ENCODE results near the gene VPS52. TPM values are rescaled to one million over a fixed set of nuclear protein-coding genes. Genes with fewer than 3 reads are reported as not detected.
A peak's percentile ranks its signal among the peaks of the same experiment; 100 is the strongest.
"Not testable (repeated sequence)": the region's sequence is repeated elsewhere in the genome, so short reads cannot be mapped to it uniquely, and the experiment has no call there.

The VPS52 gene
- total RNA-seq, 1 donor from 2014 or later: 33.9 TPM

DNA sequence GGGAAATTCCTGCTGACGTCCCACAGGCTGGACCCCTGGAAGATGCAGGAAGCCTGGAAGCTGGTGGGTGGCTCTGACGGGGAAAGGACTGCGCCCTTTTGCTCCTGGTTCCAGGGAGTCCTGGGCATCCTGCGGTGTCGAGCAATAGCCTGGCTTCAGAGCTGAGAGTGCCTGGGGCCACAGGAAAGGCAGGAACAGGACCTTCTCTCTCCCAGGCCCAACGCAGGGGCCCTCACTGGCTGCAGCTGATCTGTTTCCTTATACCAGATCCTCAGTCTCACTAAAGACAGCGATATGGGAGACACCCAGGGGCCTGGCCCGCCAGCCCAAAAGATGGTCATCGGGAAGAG lies 6.7 kb upstream of the VPS52 start:
- TF ChIP-seq, protein P1, sequence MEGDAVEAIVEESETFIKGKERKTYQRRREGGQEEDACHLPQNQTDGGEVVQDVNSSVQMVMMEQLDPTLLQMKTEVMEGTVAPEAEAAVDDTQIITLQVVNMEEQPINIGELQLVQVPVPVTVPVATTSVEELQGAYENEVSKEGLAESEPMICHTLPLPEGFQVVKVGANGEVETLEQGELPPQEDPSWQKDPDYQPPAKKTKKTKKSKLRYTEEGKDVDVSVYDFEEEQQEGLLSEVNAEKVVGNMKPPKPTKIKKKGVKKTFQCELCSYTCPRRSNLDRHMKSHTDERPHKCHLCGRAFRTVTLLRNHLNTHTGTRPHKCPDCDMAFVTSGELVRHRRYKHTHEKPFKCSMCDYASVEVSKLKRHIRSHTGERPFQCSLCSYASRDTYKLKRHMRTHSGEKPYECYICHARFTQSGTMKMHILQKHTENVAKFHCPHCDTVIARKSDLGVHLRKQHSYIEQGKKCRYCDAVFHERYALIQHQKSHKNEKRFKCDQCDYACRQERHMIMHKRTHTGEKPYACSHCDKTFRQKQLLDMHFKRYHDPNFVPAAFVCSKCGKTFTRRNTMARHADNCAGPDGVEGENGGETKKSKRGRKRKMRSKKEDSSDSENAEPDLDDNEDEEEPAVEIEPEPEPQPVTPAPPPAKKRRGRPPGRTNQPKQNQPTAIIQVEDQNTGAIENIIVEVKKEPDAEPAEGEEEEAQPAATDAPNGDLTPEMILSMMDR (conservative IDR thresholded peaks at IDR 0.05; ENCODE audit: low read depth, low read length): no peak
- H3K4me3 ChIP-seq (ENCODE audit: low read depth, low read length): no peak overlapping the region
- DNase-seq (ENCODE audit: low read depth): no peak

DNA sequence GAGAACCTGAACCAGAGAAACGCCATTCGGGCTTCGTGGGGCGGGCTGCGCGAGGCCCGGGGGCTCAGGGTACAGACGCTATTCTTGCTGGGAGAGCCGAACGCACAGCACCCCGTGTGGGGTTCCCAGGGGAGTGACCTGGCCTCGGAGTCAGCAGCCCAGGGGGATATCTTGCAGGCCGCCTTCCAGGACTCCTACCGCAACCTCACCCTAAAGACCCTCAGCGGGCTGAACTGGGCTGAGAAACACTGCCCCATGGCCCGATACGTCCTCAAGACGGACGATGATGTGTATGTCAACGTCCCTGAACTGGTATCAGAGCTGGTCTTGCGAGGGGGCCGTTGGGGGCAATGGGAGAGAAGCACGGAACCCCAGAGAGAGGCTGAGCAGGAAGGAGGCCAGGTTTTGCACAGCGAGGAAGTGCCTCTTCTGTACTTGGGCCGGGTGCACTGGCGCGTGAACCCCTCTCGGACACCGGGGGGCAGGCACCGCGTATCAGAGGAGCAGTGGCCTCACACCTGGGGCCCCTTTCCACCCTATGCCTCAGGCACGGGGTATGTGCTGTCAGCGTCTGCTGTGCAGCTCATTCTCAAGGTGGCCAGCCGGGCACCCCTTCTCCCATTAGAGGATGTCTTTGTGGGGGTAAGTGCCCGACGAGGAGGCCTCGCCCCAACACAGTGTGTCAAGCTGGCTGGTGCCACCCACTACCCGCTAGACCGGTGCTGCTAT lies 6.2 kb upstream of the VPS52 start:
- DNase-seq (ENCODE audit: low read depth): no peak
- H3K4me3 ChIP-seq (ENCODE audit: low read depth, low read length): peak overlapping the region; percentile 42

DNA sequence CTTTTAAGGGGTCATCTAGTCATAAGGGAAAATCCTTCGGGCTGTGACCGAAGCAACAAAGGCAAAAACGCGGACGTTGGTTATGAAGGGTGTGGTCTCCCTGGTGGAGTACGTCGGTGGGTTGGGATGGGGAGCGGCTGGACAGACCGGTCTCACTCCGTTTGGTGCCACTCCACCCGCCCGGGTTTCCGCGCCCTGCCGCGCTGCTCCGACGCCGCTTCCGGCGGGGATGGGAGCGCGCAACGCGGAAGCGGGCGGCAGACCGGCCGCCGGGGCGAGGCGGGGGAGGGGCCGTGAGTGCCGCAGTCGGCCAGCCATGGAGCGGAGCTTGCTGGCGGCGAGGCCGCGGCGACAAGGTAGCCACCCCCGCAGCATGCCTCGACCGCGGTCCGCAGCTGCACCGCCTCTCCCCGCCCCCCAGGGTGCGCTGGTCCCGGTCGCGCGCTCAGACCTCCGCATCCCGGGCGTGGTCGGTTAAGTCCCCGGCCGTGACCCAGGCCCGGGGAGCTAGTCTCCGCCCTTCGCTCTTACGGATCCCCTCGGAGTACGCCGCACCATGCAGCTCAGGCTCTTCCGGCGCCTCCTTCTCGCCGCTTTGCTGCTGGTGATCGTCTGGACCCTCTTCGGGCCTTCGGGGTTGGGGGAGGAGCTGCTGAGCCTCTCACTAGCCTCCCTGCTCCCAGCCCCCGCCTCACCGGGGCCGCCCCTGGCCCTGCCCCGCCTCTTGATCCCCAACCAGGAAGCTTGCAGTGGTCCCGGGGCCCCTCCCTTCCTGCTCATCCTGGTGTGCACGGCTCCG lies 5.4 kb upstream of the VPS52 start, which contains the start of gene B3GALT4:
Gene B3GALT4, plus strand, starts transcription at position 260 of the 799 bp plus-strand sequence. Its CDS starts 297 bp downstream, at position 557.
- DNase-seq (ENCODE audit: low read depth): no peak

More for the DNA sequence above, 6.2 kb upstream of the VPS52 start:
- TF ChIP-seq, protein P1 (conservative IDR thresholded peaks at IDR 0.05; ENCODE audit: low read depth, low read length): no peak

DNA sequence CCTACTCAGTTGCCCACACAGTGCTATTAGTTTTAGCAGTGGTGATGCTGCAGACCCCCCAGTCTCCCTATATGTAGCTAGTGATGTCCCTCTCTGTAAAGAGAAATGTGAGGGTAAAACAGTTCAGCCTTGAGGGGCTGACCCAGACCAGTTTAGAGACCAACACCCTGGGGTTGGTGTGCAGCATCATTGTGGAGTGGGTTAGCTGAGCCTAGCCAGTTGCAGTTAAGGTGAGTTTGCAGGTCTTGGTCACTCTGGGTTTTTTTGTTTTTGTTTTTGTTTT lies 4.8 kb upstream of the VPS52 start:
- TF ChIP-seq, protein P1 (conservative IDR thresholded peaks at IDR 0.05; ENCODE audit: low read depth, low read length): no peak
- no peak for DNase-seq (ENCODE audit: low read depth)
- peak overlapping the region; percentile 42 for H3K4me3 ChIP-seq (ENCODE audit: low read depth, low read length)

More for the DNA sequence above, 5.4 kb upstream of the VPS52 start, which contains the start of gene B3GALT4:
- H3K4me3 ChIP-seq (ENCODE audit: low read depth, low read length): peak within 1 kb of the TSS; percentile 42
- TF ChIP-seq, protein P1 (conservative IDR thresholded peaks at IDR 0.05; ENCODE audit: low read depth, low read length): peak; percentile 26

DNA sequence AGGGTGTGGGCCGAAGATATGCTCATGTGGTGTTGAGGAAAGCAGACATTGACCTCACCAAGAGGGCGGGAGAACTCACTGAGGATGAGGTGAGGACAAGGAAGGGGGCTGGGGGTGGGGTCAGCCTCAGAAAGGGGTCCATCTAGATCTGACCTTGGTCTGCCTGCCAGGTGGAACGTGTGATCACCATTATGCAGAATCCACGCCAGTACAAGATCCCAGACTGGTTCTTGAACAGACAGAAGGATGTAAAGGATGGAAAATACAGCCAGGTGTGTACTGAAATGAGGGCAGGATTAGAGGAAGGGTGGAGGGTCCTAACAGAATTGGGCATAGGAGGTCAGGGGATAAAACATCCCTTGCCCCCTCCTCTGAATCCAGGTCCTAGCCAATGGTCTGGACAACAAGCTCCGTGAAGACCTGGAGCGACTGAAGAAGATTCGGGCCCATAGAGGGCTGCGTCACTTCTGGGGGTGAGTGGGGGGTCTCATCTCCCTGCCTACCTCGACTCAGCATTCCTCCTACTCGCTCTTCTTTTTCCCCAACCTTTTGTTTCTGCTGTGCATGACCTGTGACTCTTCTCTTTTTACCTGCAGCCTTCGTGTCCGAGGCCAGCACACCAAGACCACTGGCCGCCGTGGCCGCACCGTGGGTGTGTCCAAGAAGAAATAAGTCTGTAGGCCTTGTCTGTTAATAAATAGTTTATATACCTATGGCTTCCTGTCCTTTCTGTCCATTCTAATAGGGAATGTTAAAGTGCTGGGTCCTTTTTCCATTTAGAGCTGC lies 4.3 kb upstream of the VPS52 start:
- peak overlapping the region; percentile 42 for H3K4me3 ChIP-seq (ENCODE audit: low read depth, low read length)
- DNase-seq (ENCODE audit: low read depth): not testable (repeated sequence)

DNA sequence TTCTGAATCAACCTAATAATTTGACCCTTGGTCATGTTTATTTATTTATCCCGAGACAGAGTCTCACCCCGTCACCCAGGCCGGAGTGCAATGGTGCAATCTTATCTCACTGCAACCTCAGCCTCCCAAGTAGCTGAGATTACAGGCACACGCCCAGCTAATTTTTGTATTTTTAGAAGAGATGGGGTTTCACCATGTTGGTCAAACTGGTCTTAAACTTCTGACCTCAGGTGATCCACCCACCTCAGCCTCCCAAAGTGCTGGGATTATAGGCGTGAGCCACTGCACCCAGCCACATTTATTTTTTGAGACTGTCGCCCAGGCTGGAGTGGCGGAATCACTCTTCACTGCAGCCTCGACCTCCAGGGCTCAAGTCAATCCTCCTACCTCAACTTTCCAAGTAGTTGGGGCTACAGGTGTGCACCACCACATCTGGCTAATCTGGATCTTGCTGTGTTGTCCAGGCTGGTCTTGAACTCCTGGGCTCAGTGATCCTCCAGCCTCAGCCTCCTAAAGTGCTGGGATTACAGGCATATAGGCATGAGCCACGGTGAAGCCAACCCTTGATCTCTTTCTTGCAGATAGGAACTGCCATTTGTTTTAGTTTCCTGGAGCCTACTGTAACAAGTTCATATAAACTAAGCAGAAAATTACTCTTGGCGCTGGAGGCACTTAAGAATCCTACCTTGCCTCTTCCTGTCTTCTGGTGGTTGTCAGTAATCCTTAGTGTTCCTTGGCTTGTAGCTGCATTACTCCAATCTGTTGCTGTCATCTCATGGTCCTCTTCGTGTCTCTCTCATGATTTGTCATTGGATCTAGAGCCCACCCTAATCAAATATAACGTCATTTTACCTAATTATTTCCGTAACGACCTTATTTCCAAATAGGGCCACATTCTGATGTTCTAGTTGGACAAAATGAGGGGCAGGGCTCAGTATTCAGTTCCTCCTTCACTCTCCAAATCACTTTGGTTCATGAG lies 2.5 kb upstream of the VPS52 start:
- H3K4me3 ChIP-seq (ENCODE audit: low read depth, low read length): peak overlapping the region; percentile 95
- no peak for DNase-seq (ENCODE audit: low read depth)
- TF ChIP-seq, protein P1 (conservative IDR thresholded peaks at IDR 0.05; ENCODE audit: low read depth, low read length): no peak
